GM18868 (cell line): ENCODE data around the gene PLXND1.
A peak's percentile ranks its signal among the peaks of the same experiment; 100 is the strongest.
"Not testable (repeated sequence)": the region's sequence is repeated elsewhere in the genome, so short reads cannot be mapped to it uniquely, and the experiment has no call there.

Source experiments
- ATAC-seq: cut with Tn5 transposase; IDR thresholded peaks from one replicate; pipeline ENCODE4 v1.9.1; 2021; ENCODE audit warnings: mild to moderate bottlenecking, moderate library complexity; ENCODE audit not compliant: unreplicated experiment

The PLXND1 gene

GRCh38 chr3:129606636-129607390 lies at the start of gene PLXND1:
Gene PLXND1, minus strand, starts transcription at chr3:129606676. Its CDS starts 37 bp downstream, at chr3:129606639.
- peak; percentile 33 for ATAC-seq

GRCh38 chr3:129655291-129655700 lies 48.8 kb upstream of the PLXND1 start:
- ATAC-seq: no peak

- ATAC-seq: no peak
Observed at GRCh38 chr3:129654131-129654530, 47.7 kb upstream of the PLXND1 start.

GRCh38 chr3:129653019-129653418 lies 46.5 kb upstream of the PLXND1 start:
- ATAC-seq: no peak

- ATAC-seq: no peak
Observed at GRCh38 chr3:129651435-129652202, 45.1 kb upstream of the PLXND1 start.

- ATAC-seq: no peak
Observed at GRCh38 chr3:129650256-129650872, 43.9 kb upstream of the PLXND1 start.

GRCh38 chr3:129648391-129648790 lies 41.9 kb upstream of the PLXND1 start:
- ATAC-seq: no peak

- ATAC-seq: no peak
Observed at GRCh38 chr3:129645286-129645685, 38.8 kb upstream of the PLXND1 start.

- ATAC-seq: no peak
Observed at GRCh38 chr3:129644836-129645235, 38.4 kb upstream of the PLXND1 start.

GRCh38 chr3:129641567-129642260 lies 35.2 kb upstream of the PLXND1 start:
- not testable (repeated sequence) for ATAC-seq

- not testable (repeated sequence) for ATAC-seq
Observed at GRCh38 chr3:129640985-129641384, 34.5 kb upstream of the PLXND1 start.

GRCh38 chr3:129638481-129638880 lies 32.0 kb upstream of the PLXND1 start:
- ATAC-seq: no peak

- no peak for ATAC-seq
Observed at GRCh38 chr3:129636082-129636481, 29.6 kb upstream of the PLXND1 start.

GRCh38 chr3:129635656-129636055 lies 29.2 kb upstream of the PLXND1 start:
- ATAC-seq: no peak

GRCh38 chr3:129633751-129634481 lies 27.4 kb upstream of the PLXND1 start:
- no peak for ATAC-seq

GRCh38 chr3:129632977-129633376 lies 26.5 kb upstream of the PLXND1 start:
- no peak for ATAC-seq

- no peak for ATAC-seq
Observed at GRCh38 chr3:129632556-129632955, 26.1 kb upstream of the PLXND1 start.

- ATAC-seq: no peak
Observed at GRCh38 chr3:129632056-129632455, 25.6 kb upstream of the PLXND1 start.

- no peak for ATAC-seq
Observed at GRCh38 chr3:129629011-129629410, 22.5 kb upstream of the PLXND1 start.

- ATAC-seq: no peak
Observed at GRCh38 chr3:129628169-129628522, 21.7 kb upstream of the PLXND1 start.
